NCI-H1092 treated with DMSO at 0.1 percent for 48 hours (cell line): ENCODE measurements around the gene FUT6.
"Not testable (repeated sequence)": the region's sequence is repeated elsewhere in the genome, so short reads cannot be mapped to it uniquely, and the experiment has no call there.

Experiments used
- DNase-seq: peaks from one replicate; lab custom pipeline; 2025; lab: John Stamatoyannopoulos, UW

The FUT6 gene

GRCh38 chr19:5785423-5785822 lies 54.1 kb downstream of the FUT6 start:
- DNase-seq, result no peak

- no peak for DNase-seq
Measured at GRCh38 chr19:5784581-5785147, 54.8 kb downstream of the FUT6 start, which contains the start of gene PRR22. PRR22 (minus strand) TSS chr19:5784746; CDS start chr19:5784660, 86 bp downstream.

- DNase-seq, result no peak
Measured at GRCh38 chr19:5782945-5783919, 56.3 kb downstream of the FUT6 start.

- no peak for DNase-seq
Measured at GRCh38 chr19:5782322-5782721, 57.2 kb downstream of the FUT6 start.

- not testable (repeated sequence) for DNase-seq
Measured at GRCh38 chr19:5780916-5781315, 58.6 kb downstream of the FUT6 start.
